Measurements from ENCODE around the gene CCT8L2.
"Not testable (repeated sequence)": the region's sequence is repeated elsewhere in the genome, so short reads cannot be mapped to it uniquely, and the experiment has no call there.

Gene CCT8L2

GRCh38 chr22:16603448-16603768 is 10.8 kb upstream of the CCT8L2 start:
- no peak for DNase-seq (ENCODE audit: insufficient read length)
- TF ChIP-seq TAF1 (IDR thresholded peaks at IDR 0.05; ENCODE audit: borderline replicate concordance, low read depth, low read length), result no peak
- TF ChIP-seq POLR2AphosphoS5 (IDR thresholded peaks at IDR 0.05; ENCODE audit: low read depth, low read length), result no peak
- TF ChIP-seq POLR2A (IDR thresholded peaks at IDR 0.05; ENCODE audit: low read depth, low read length), result no peak
- FAIRE-seq, result no peak

- not testable (repeated sequence) for DNase-seq (ENCODE audit: insufficient read length)
- peak; percentile 53 for FAIRE-seq
Observed at GRCh38 chr22:16602728-16603447, 10.3 kb upstream of the CCT8L2 start.

- not testable (repeated sequence) for FAIRE-seq; DNase-seq (ENCODE audit: insufficient read length)
Observed at GRCh38 chr22:16602224-16602727, 9.7 kb upstream of the CCT8L2 start.

GRCh38 chr22:16601437-16602223 is 9.0 kb upstream of the CCT8L2 start:
- TF ChIP-seq POLR2A (IDR thresholded peaks at IDR 0.05; ENCODE audit: low read depth, low read length) (no peak), POLR2AphosphoS5 (IDR thresholded peaks at IDR 0.05; ENCODE audit: low read depth, low read length) (no peak), TAF1 (IDR thresholded peaks at IDR 0.05; ENCODE audit: borderline replicate concordance, low read depth, low read length) (no peak)
- no peak for DNase-seq (ENCODE audit: insufficient read length)
- FAIRE-seq, result no peak

GRCh38 chr22:16600644-16601436 is 8.2 kb upstream of the CCT8L2 start:
- not testable (repeated sequence) for DNase-seq (ENCODE audit: insufficient read length)
- peak; percentile 73 for FAIRE-seq

- DNase-seq (ENCODE audit: insufficient read length); FAIRE-seq: not testable (repeated sequence)
Observed at GRCh38 chr22:16599648-16600047, 7.0 kb upstream of the CCT8L2 start.

GRCh38 chr22:16595251-16595650 is 2.6 kb upstream of the CCT8L2 start:
- not testable (repeated sequence) for DNase-seq (ENCODE audit: insufficient read length); FAIRE-seq

GRCh38 chr22:16594026-16594425 is 1.4 kb upstream of the CCT8L2 start:
- TF ChIP-seq POLR2AphosphoS5 (IDR thresholded peaks at IDR 0.05; ENCODE audit: low read depth, low read length), result no peak
- FAIRE-seq (no peak), DNase-seq (ENCODE audit: insufficient read length) (no peak)

GRCh38 chr22:16592231-16592630 is 379 bp downstream of the CCT8L2 start:
- not testable (repeated sequence) for FAIRE-seq

GRCh38 chr22:16591136-16591535 is 1.5 kb downstream of the CCT8L2 start:
- FAIRE-seq; DNase-seq (ENCODE audit: insufficient read length): not testable (repeated sequence)

More at GRCh38 chr22:16592231-16592630, 379 bp downstream of the CCT8L2 start:
- DNase-seq (ENCODE audit: insufficient read length), result not testable (repeated sequence)

- FAIRE-seq (no peak), DNase-seq (ENCODE audit: insufficient read length) (no peak)
- TF ChIP-seq TAF1 (IDR thresholded peaks at IDR 0.05; ENCODE audit: borderline replicate concordance, low read depth, low read length) (no peak), POLR2AphosphoS5 (IDR thresholded peaks at IDR 0.05; ENCODE audit: low read depth, low read length) (no peak), POLR2A (IDR thresholded peaks at IDR 0.05; ENCODE audit: low read depth, low read length) (no peak)
Observed at GRCh38 chr22:16586991-16587390, 5.6 kb downstream of the CCT8L2 start.

GRCh38 chr22:16586170-16586569 is 6.4 kb downstream of the CCT8L2 start:
- TF ChIP-seq TAF1 (IDR thresholded peaks at IDR 0.05; ENCODE audit: borderline replicate concordance, low read depth, low read length), result no peak
- TF ChIP-seq POLR2A (IDR thresholded peaks at IDR 0.05; ENCODE audit: low read depth, low read length), result no peak
- TF ChIP-seq POLR2AphosphoS5 (IDR thresholded peaks at IDR 0.05; ENCODE audit: low read depth, low read length), result no peak
- FAIRE-seq, result no peak
- no peak for DNase-seq (ENCODE audit: insufficient read length)

GRCh38 chr22:16580872-16581271 is 11.7 kb downstream of the CCT8L2 start:
- FAIRE-seq; DNase-seq (ENCODE audit: insufficient read length): not testable (repeated sequence)

GRCh38 chr22:16569240-16569834 is 23.3 kb downstream of the CCT8L2 start:
- not testable (repeated sequence) for DNase-seq (ENCODE audit: insufficient read length); FAIRE-seq

Data from GM12892 (cell line).